ENCODE results near the gene DLL1.

Gene DLL1

GRCh38 chr6:170298688-170299087, 7.8 kb upstream of the DLL1 start:
- H3F3A ChIP-seq (ENCODE audit: insufficient read depth, low read length), result 0 out of 2 replicates have a peak, but pooled peaks cover 6% of the 10 kb centered on the region
- H2AFZ ChIP-seq (ENCODE audit: low read length), result no peak overlapping the region
- no peaks in the 10 kb centered on the region for H3K79me2 ChIP-seq (ENCODE audit: insufficient read depth, low read length)
- H3K9me2 ChIP-seq (ENCODE audit: low read depth, low read length), result no peaks in the 10 kb centered on the region
- H3K27me3 ChIP-seq (ENCODE audit: insufficient read depth, low read length), result peaks cover 16% of the 10 kb centered on the region
- no peak overlapping the region for H3K4me2 ChIP-seq (ENCODE audit: low read length)
- H3K9me3 ChIP-seq (ENCODE audit: low read length), result no peaks in the 10 kb centered on the region
- H3K4me1 ChIP-seq (ENCODE audit: insufficient read depth, low read length, severe bottlenecking), result peaks cover 17% of the 10 kb centered on the region
- no peak overlapping the region for H3K27ac ChIP-seq (ENCODE audit: low read depth, low read length, poor library complexity, severe bottlenecking)
- no peak overlapping the region for H3K4me3 ChIP-seq (ENCODE audit: low read depth, low read length, poor library complexity, severe bottlenecking)
- no peak overlapping the region for H3K9ac ChIP-seq (ENCODE audit: low read length)
- no peak for TF ChIP-seq CTCF (IDR thresholded peaks at IDR 0.05; ENCODE audit: low read length)
- no peak for TF ChIP-seq EZH2 (IDR thresholded peaks at IDR 0.05; ENCODE audit: borderline replicate concordance, low read length)
- H3K36me3 ChIP-seq (ENCODE audit: insufficient read depth, low read length), result no peaks in the 10 kb centered on the region; the same call in 1 of the 2 replicates
- no peaks in the 10 kb centered on the region for H4K20me1 ChIP-seq (ENCODE audit: insufficient read depth, low read length)

GRCh38 chr6:170297576-170298330, 6.9 kb upstream of the DLL1 start:
- H3K4me1 ChIP-seq (ENCODE audit: insufficient read depth, low read length, severe bottlenecking), result peaks cover 17% of the 10 kb centered on the region
- H3K9me3 ChIP-seq (ENCODE audit: low read length), result no peaks in the 10 kb centered on the region
- H4K20me1 ChIP-seq (ENCODE audit: insufficient read depth, low read length), result no peaks in the 10 kb centered on the region
- H3K9me2 ChIP-seq (ENCODE audit: low read depth, low read length), result no peaks in the 10 kb centered on the region
- no peak overlapping the region for H3K27ac ChIP-seq (ENCODE audit: low read depth, low read length, poor library complexity, severe bottlenecking)
- H3K4me3 ChIP-seq (ENCODE audit: low read depth, low read length, poor library complexity, severe bottlenecking), result no peak overlapping the region
- 0 out of 2 replicates have a peak, but pooled peaks cover 6% of the 10 kb centered on the region for H3F3A ChIP-seq (ENCODE audit: insufficient read depth, low read length)
- TF ChIP-seq EZH2 (IDR thresholded peaks at IDR 0.05; ENCODE audit: borderline replicate concordance, low read length) (no peak), CTCF (IDR thresholded peaks at IDR 0.05; ENCODE audit: low read length) (no peak)
- H3K9ac ChIP-seq (ENCODE audit: low read length), result no peak overlapping the region
- no peaks in the 10 kb centered on the region for H3K79me2 ChIP-seq (ENCODE audit: insufficient read depth, low read length)
- H2AFZ ChIP-seq (ENCODE audit: low read length), result no peak overlapping the region
- H3K36me3 ChIP-seq (ENCODE audit: insufficient read depth, low read length), result no peaks in the 10 kb centered on the region; the same call in 1 of the 2 replicates
- no peak overlapping the region for H3K4me2 ChIP-seq (ENCODE audit: low read length)
- peaks cover 16% of the 10 kb centered on the region for H3K27me3 ChIP-seq (ENCODE audit: insufficient read depth, low read length)

- TF ChIP-seq CTCF (IDR thresholded peaks at IDR 0.05; ENCODE audit: low read length) (no peak), EZH2 (IDR thresholded peaks at IDR 0.05; ENCODE audit: borderline replicate concordance, low read length) (no peak)
- Histone ChIP-seq H3K9ac (ENCODE audit: low read length) (no peak overlapping the region), H3K27me3 (ENCODE audit: insufficient read depth, low read length) (peaks cover 13% of the 10 kb centered on the region)
These were observed 6.1 kb upstream of the DLL1 start for GRCh38 chr6:170296746-170297575.

More at GRCh38 chr6:170296746-170297575, 6.1 kb upstream of the DLL1 start:
- Histone ChIP-seq H3K36me3 (ENCODE audit: insufficient read depth, low read length) (no peaks in the 10 kb centered on the region; the same call in 1 of the 2 replicates), H3K9me3 (ENCODE audit: low read length) (no peaks in the 10 kb centered on the region), H3K27ac (ENCODE audit: low read depth, low read length, poor library complexity, severe bottlenecking) (no peak overlapping the region), H3K79me2 (ENCODE audit: insufficient read depth, low read length) (no peaks in the 10 kb centered on the region), H3K4me2 (ENCODE audit: low read length) (no peak overlapping the region), H3K4me1 (ENCODE audit: insufficient read depth, low read length, severe bottlenecking) (peaks cover 19% of the 10 kb centered on the region), H3K9me2 (ENCODE audit: low read depth, low read length) (no peaks in the 10 kb centered on the region), H3F3A (ENCODE audit: insufficient read depth, low read length) (0 out of 2 replicates have a peak, but pooled peaks cover 6% of the 10 kb centered on the region), H2AFZ (ENCODE audit: low read length) (no peak overlapping the region), H3K4me3 (ENCODE audit: low read depth, low read length, poor library complexity, severe bottlenecking) (no peak overlapping the region), H4K20me1 (ENCODE audit: insufficient read depth, low read length) (no peaks in the 10 kb centered on the region)
